ENCODE measurements around the gene HIVEP3.

Gene HIVEP3

DNA sequence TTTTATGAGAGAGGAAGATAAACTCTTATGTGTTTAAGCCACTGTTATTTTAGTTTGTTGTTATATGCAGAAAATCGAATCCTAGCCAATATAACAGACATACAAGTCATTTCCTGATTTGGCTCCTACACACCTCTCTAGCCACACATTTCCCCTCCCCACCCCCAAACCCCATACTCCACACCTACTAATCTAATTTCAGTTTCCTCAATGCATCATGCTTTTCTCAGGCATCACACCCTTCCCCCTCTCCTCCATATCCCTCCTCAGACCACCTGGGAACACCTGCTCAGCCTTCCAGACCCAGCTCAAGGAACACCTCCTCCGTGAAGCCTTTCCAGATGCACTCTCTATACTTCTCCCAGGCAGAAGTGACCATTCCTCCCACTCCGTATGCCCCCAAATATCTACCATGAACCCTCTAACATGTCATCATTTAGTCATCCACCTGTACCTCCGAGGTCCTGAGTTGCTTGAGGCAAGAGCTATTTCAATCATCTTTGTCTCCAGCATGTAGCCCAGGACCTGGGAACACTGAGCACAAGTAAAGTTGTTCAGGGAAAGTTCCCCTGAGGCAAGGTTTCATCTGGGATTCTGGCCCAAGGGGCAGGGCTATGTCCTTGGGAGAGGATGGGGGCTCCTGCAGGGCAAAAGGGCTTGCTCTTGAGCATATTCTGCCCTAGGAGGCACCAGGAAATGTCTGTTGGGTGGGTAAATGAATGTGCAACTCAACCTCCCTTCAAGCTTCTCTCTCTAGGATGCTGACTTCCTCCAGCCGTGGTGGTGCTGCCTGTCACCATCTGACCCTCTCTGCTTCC, 126.8 kb downstream of the HIVEP3 start:
- no peak for TF ChIP-seq FOXP2 (optimal IDR thresholded peaks at IDR 0.05; ENCODE audit: borderline replicate concordance, extremely low read depth, extremely low read length, insufficient read depth)
- no peak for TF ChIP-seq POLR2AphosphoS5 (IDR thresholded peaks at IDR 0.05; ENCODE audit: low read depth, low read length)
- TF ChIP-seq, protein P1, sequence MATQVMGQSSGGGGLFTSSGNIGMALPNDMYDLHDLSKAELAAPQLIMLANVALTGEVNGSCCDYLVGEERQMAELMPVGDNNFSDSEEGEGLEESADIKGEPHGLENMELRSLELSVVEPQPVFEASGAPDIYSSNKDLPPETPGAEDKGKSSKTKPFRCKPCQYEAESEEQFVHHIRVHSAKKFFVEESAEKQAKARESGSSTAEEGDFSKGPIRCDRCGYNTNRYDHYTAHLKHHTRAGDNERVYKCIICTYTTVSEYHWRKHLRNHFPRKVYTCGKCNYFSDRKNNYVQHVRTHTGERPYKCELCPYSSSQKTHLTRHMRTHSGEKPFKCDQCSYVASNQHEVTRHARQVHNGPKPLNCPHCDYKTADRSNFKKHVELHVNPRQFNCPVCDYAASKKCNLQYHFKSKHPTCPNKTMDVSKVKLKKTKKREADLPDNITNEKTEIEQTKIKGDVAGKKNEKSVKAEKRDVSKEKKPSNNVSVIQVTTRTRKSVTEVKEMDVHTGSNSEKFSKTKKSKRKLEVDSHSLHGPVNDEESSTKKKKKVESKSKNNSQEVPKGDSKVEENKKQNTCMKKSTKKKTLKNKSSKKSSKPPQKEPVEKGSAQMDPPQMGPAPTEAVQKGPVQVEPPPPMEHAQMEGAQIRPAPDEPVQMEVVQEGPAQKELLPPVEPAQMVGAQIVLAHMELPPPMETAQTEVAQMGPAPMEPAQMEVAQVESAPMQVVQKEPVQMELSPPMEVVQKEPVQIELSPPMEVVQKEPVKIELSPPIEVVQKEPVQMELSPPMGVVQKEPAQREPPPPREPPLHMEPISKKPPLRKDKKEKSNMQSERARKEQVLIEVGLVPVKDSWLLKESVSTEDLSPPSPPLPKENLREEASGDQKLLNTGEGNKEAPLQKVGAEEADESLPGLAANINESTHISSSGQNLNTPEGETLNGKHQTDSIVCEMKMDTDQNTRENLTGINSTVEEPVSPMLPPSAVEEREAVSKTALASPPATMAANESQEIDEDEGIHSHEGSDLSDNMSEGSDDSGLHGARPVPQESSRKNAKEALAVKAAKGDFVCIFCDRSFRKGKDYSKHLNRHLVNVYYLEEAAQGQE (IDR thresholded peaks at IDR 0.05; ENCODE audit: insufficient read depth in 1 of 2, low read depth in 2 of 2, low read length in 2 of 2) = no peak
- TF ChIP-seq SIN3A (IDR thresholded peaks at IDR 0.05; ENCODE audit: borderline replicate concordance, insufficient read depth, low read length) = no peak
- no peak for TF ChIP-seq TAF1 (IDR thresholded peaks at IDR 0.05; ENCODE audit: borderline replicate concordance, insufficient read depth, low read length)

- no peak for TF ChIP-seq SIN3A (IDR thresholded peaks at IDR 0.05; ENCODE audit: borderline replicate concordance, insufficient read depth, low read length)
- no peak for TF ChIP-seq POLR2AphosphoS5 (IDR thresholded peaks at IDR 0.05; ENCODE audit: low read depth, low read length)
- TF ChIP-seq FOXP2 (optimal IDR thresholded peaks at IDR 0.05; ENCODE audit: borderline replicate concordance, extremely low read depth, extremely low read length, insufficient read depth) = no peak
- no peak for TF ChIP-seq TAF1 (IDR thresholded peaks at IDR 0.05; ENCODE audit: borderline replicate concordance, insufficient read depth, low read length)
- TF ChIP-seq, protein P1 (IDR thresholded peaks at IDR 0.05; ENCODE audit: insufficient read depth in 1 of 2, low read depth in 2 of 2, low read length in 2 of 2) = no peak
Measured at GRCh38 chr1:41790351-41790750, 128.4 kb downstream of the HIVEP3 start.

DNA sequence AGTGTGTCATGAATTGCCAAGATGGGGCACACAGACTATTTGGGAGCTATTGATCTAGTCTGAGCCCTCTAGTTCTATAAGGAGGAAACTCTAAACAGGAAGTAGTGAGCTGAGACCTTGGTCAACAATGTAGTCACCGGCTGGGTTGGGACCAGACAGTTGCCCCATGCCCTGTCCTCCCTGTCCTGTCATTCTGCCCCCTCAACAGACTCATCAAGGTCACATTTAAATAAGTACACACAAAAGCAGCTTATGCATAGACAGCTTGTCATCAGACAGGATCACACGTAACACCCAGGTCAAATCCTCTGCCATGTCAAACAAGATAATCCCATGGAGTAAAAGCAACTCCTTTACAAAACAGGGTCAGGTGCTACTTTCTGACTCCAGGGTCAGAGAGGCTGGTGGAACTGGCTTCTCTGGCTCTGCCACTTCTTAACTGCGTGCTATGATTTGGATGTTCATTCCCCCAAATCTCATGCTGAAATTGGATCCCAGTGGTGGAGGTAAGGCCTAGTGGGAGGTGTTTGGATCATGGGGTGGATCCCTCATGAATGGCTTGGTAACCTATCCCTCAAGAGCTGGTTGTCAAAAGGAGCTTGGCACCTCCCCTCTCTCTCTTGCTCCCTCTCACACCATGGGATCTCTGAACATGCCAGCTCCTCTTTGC, 128.9 kb downstream of the HIVEP3 start:
- TF ChIP-seq TAF1 (IDR thresholded peaks at IDR 0.05; ENCODE audit: borderline replicate concordance, insufficient read depth, low read length) (no peak), SIN3A (IDR thresholded peaks at IDR 0.05; ENCODE audit: borderline replicate concordance, insufficient read depth, low read length) (no peak), POLR2AphosphoS5 (IDR thresholded peaks at IDR 0.05; ENCODE audit: low read depth, low read length) (no peak), FOXP2 (optimal IDR thresholded peaks at IDR 0.05; ENCODE audit: borderline replicate concordance, extremely low read depth, extremely low read length, insufficient read depth) (no peak)
- TF ChIP-seq, protein P1 (IDR thresholded peaks at IDR 0.05; ENCODE audit: insufficient read depth in 1 of 2, low read depth in 2 of 2, low read length in 2 of 2) = no peak

DNA sequence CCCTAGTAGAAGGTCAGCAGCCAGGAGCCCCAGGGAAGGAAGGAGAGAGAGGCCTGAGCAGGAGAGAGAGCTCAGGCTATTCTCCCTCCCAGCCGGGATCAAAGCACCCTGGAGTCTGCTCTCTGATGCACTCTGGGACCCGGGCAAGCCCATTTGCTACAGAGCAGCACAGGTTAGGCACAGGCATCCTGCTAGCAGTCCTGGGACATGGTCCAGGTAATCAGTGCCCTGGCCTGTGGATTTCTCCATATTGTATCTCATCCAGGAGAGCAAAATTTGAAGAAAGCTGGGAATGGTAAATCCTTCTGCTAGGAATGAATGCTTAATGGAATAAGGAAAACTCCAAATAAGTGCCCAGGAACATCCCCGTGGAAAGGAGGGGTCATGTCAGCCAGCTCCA, 130.3 kb downstream of the HIVEP3 start:
- TF ChIP-seq POLR2AphosphoS5 (IDR thresholded peaks at IDR 0.05; ENCODE audit: low read depth, low read length) (no peak), SIN3A (IDR thresholded peaks at IDR 0.05; ENCODE audit: borderline replicate concordance, insufficient read depth, low read length) (no peak), FOXP2 (optimal IDR thresholded peaks at IDR 0.05; ENCODE audit: borderline replicate concordance, extremely low read depth, extremely low read length, insufficient read depth) (no peak), TAF1 (IDR thresholded peaks at IDR 0.05; ENCODE audit: borderline replicate concordance, insufficient read depth, low read length) (no peak)
- TF ChIP-seq, protein P1 (IDR thresholded peaks at IDR 0.05; ENCODE audit: insufficient read depth in 1 of 2, low read depth in 2 of 2, low read length in 2 of 2) = no peak
